ENCODE results near the gene TACR2. TPM values are rescaled to one million over a fixed set of nuclear protein-coding genes. Genes with fewer than 3 reads are reported as not detected.

TACR2 gene
- total RNA-seq, 1 donor from 2014 or later: 6.1 TPM

DNA sequence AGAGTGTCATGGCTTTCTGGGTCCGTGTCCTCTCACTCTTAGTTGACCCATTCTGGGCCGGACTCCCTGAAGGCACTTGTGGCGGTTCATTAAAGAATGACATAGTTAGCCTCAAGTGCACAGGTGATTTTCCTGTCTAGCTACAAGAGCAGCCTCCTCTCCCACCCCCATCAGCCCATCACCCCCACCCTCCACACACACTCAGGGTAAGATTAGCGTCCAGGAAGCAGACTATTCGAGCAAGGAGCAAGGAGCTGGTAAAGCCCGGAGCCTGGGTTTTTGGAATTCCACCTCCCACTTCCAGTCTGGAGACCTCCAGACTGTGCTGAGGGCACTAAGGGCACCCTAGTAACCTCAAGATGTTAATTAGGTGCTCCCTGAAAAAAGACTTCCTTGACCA lies 39.5 kb downstream of the TACR2 start:
- Histone ChIP-seq H3K36me3 (peaks cover 0 to 42% of the 10 kb centered on the region in 2 donors), H3K4me3 (no peak overlapping the region), H3K9me3 (no peaks in the 10 kb centered on the region), H3K27me3 (no peaks in the 10 kb centered on the region), H3K27ac (peak overlapping the region; percentile 70), H3K4me1 (peaks cover 50% of the 10 kb centered on the region)
- TF ChIP-seq POLR2AphosphoS5 (IDR thresholded peaks at IDR 0.05; ENCODE audit: insufficient read depth in 1 of 2, low read depth in 1 of 2): no peak
- TF ChIP-seq, protein P1, sequence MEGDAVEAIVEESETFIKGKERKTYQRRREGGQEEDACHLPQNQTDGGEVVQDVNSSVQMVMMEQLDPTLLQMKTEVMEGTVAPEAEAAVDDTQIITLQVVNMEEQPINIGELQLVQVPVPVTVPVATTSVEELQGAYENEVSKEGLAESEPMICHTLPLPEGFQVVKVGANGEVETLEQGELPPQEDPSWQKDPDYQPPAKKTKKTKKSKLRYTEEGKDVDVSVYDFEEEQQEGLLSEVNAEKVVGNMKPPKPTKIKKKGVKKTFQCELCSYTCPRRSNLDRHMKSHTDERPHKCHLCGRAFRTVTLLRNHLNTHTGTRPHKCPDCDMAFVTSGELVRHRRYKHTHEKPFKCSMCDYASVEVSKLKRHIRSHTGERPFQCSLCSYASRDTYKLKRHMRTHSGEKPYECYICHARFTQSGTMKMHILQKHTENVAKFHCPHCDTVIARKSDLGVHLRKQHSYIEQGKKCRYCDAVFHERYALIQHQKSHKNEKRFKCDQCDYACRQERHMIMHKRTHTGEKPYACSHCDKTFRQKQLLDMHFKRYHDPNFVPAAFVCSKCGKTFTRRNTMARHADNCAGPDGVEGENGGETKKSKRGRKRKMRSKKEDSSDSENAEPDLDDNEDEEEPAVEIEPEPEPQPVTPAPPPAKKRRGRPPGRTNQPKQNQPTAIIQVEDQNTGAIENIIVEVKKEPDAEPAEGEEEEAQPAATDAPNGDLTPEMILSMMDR (IDR thresholded peaks at IDR 0.05): no peak
- TF ChIP-seq POLR2A (IDR thresholded peaks at IDR 0.05): no peak
- intact Hi-C loops (cut with DNase I): loop anchor here (5.0 kb wide), 1 partner anchor 60 kb away; no protein-coding TSS in a partner anchor
- DNase-seq (ENCODE audit: extremely low spot score in 2 of 2): no peak

DNA sequence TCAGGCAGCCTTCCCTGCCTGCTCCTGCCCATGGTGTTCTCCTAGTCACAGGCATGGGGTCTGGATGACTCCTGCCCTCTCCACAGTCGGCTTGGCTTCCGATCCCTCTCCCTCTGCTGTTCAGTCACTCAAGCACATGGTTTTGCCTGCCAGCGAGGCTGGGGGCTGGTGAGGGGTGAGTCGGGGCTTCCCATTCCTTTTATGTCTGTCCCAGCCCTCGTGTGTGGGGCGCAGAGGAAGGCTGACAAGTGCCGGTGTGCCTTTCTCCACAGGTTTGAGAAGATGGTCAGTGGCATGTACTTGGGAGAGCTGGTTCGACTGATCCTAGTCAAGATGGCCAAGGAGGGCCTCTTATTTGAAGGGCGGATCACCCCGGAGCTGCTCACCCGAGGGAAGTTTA lies 40.1 kb downstream of the TACR2 start:
- TF ChIP-seq, protein P1 (IDR thresholded peaks at IDR 0.05): no peak
- TF ChIP-seq POLR2AphosphoS5 (IDR thresholded peaks at IDR 0.05; ENCODE audit: insufficient read depth in 1 of 2, low read depth in 1 of 2): no peak
- TF ChIP-seq POLR2A (IDR thresholded peaks at IDR 0.05): no peak

DNA sequence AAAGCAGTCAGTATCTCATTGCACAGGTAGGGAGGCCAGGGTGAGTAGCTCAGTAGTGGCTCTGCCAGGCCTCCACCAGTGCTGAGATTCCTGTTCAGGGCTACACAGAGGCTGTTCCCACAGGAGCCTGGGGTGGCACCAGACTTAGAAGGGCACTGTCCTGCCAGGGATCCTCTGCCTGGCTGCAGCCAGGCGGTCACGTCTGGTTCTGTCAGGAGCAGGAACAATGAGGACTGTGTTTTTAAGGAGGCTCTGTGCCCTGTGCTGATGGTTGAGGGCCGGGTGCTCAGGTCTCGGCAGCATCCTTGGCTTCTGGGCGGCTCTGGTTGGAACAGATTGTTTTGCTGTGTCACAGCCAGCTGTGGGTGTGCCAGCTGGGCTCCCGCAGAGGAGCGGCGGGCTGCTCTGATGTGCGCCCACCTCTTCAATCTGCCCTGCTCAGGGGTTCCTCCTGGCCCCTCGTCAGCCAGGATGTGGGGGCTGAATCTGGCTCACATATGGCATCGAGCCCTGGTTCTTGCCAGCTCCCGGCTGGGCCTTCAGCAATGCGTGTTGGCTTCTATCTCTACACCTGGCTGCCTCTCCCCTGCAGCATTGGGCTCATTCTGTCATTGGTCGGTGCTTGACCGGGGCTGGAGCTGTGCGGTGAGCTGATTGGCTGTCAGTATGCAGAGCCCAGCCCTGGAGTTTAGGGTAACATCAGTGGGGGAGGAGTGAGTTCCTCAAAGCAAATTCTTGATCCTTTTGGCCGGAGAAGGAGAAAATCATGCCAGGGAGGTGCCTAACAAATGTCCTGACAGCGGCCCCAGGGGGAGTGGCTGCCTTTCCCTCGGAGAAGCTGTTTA lies 41.2 kb downstream of the TACR2 start:
- H3K36me3 ChIP-seq: peaks cover 0 to 46% of the 10 kb centered on the region in 2 donors

More for the DNA sequence above, 40.1 kb downstream of the TACR2 start:
- intact Hi-C loops (cut with DNase I): loop anchor here (5.0 kb wide), 1 partner anchor 59 kb away; no protein-coding TSS in a partner anchor
- H3K4me3 ChIP-seq: no peak overlapping the region
- peaks cover 0 to 40% of the 10 kb centered on the region in 2 donors for H3K36me3 ChIP-seq
- no peak for DNase-seq (ENCODE audit: extremely low spot score in 2 of 2)
- H3K27me3 ChIP-seq: no peaks in the 10 kb centered on the region
- peaks cover 47% of the 10 kb centered on the region for H3K4me1 ChIP-seq
- H3K9me3 ChIP-seq: no peaks in the 10 kb centered on the region
- peak overlapping the region; percentile 70 for H3K27ac ChIP-seq

DNA sequence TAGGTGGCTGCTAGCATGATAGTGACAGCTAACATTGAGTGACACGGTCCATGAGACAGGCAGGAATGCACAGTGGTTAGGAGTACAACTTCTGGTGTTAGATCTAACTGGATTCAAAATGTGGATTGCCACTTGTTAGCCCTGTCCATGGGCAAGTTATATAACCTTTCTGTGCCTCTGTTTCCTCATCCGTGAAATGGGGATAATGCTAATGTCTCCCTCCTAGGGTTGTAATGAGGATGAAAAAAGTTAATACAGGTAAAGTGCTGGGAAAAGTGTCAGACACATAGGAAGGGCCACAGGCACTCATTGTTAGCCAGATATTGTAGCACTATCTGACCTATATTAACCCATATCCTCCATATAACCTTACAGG lies 41.8 kb downstream of the TACR2 start:
- intact Hi-C loops (cut with DNase I): loop anchor here (5.0 kb wide), 1 partner anchor 58 kb away; no protein-coding TSS in a partner anchor
- TF ChIP-seq, protein P1 (IDR thresholded peaks at IDR 0.05): no peak
- TF ChIP-seq POLR2A (IDR thresholded peaks at IDR 0.05) (no peak), POLR2AphosphoS5 (IDR thresholded peaks at IDR 0.05; ENCODE audit: insufficient read depth in 1 of 2, low read depth in 1 of 2) (no peak)
- Histone ChIP-seq H3K36me3 (peaks cover 0 to 46% of the 10 kb centered on the region in 2 donors), H3K9me3 (no peaks in the 10 kb centered on the region), H3K4me3 (no peak overlapping the region), H3K27ac (peak overlapping the region; percentile 70), H3K4me1 (peaks cover 47% of the 10 kb centered on the region), H3K27me3 (no peaks in the 10 kb centered on the region)
- no peak for DNase-seq (ENCODE audit: extremely low spot score in 2 of 2)

More for the DNA sequence above, 41.2 kb downstream of the TACR2 start:
- Histone ChIP-seq H3K27me3 (no peaks in the 10 kb centered on the region), H3K4me3 (no peak overlapping the region), H3K27ac (peak overlapping the region; percentile 70), H3K4me1 (peaks cover 47% of the 10 kb centered on the region), H3K9me3 (no peaks in the 10 kb centered on the region)
- intact Hi-C loops (cut with DNase I): loop anchor here (5.0 kb wide), 1 partner anchor 58 kb away; no protein-coding TSS in a partner anchor
- no peak for DNase-seq (ENCODE audit: extremely low spot score in 2 of 2)
- TF ChIP-seq, protein P1 (IDR thresholded peaks at IDR 0.05): no peak
- peak; percentile 63 to 72 for TF ChIP-seq POLR2AphosphoS5 (IDR thresholded peaks at IDR 0.05; ENCODE audit: insufficient read depth in 1 of 2, low read depth in 1 of 2)
- TF ChIP-seq POLR2A (IDR thresholded peaks at IDR 0.05): no peak

DNA sequence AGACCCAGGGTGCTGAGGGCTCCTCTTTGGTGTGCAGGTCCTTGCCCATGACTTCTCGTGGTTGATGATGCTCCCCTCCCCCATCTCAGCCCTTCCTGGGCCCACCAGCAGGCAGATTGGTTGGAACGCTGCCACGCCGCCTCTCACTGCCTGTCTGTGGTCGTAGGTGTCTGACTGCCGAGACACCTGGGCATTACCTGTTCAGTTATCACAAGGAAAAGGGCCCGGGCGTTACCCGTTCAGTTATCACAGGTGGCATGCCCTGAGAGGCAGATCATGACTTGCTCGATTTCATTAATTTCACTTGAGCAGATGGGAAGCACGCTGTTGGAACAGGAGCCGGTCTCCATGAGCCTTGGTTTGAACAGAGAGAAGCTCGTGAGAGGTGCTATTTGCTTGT lies 42.5 kb downstream of the TACR2 start:
- H3K36me3 ChIP-seq: peaks cover 0 to 46% of the 10 kb centered on the region in 2 donors
- intact Hi-C loops (cut with DNase I): no loop called here
- no peaks in the 10 kb centered on the region for H3K9me3 ChIP-seq
- no peak for DNase-seq (ENCODE audit: extremely low spot score in 2 of 2)
- H3K27me3 ChIP-seq: no peaks in the 10 kb centered on the region
- TF ChIP-seq POLR2AphosphoS5 (IDR thresholded peaks at IDR 0.05; ENCODE audit: insufficient read depth in 1 of 2, low read depth in 1 of 2): no peak
- no peak for TF ChIP-seq POLR2A (IDR thresholded peaks at IDR 0.05)
- TF ChIP-seq, protein P1 (IDR thresholded peaks at IDR 0.05): no peak
- H3K4me3 ChIP-seq: no peak overlapping the region
- H3K27ac ChIP-seq: peak overlapping the region; percentile 70
- peaks cover 47% of the 10 kb centered on the region for H3K4me1 ChIP-seq

Measured in vagina (tissue), 2 donors.